HG02763 (cell line): Measurements from ENCODE around the gene DBNL.
A peak's percentile ranks its signal among the peaks of the same experiment; 100 is the strongest.
"Not testable (repeated sequence)": the region's sequence is repeated elsewhere in the genome, so short reads cannot be mapped to it uniquely, and the experiment has no call there.

ENCODE experiments used
- ATAC-seq: cut with Tn5 transposase; IDR thresholded peaks from one replicate; pipeline ENCODE4 v1.9.1; 2021; ENCODE audit warnings: mild to moderate bottlenecking, moderate library complexity; ENCODE audit not compliant: unreplicated experiment

DBNL gene

DNA sequence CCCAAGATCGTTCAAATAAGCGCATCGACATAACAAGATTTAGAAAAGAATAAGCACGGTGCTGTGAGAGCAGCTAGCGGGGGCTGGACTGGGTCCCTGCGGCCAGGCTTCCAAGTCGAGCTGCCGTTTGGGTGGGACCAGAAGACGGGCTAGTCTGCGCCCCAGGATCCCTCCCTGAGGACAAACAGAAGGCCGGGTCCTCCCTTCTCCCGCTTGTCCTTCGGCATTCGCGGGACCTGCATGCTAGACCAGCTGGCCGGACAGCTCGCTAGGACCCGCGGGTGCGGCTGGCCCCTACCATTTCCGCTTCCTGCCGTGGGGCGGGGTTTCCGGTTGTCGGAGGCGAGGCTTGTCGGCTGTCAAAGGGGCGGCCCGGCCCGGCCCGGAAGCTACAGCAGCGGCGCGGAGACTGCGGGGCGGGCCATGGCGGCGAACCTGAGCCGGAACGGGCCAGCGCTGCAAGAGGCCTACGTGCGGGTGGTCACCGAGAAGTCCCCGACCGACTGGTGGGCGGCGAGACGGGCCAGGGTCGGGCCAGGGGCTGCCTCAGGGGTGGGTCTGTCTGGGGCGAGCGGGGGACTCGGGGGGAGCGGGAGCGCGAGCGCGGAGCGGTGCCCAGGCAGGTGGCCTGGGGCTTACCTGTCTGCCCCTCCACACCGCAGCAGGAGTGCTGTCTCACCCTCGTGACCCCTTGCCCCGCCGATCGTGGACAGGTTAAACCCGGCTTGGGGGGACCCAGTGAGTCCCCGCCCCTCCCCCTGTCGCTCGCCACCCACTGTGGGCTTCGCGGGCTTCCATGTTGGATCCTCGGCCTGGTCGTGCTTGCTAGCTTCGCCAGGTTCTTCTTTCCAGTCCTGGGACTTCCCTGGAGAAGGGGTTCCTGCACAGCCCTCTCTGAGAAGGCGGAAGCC is at the start of gene DBNL:
Gene DBNL (plus strand): TSS at position 388 of the 911 bp plus-strand sequence. CDS start 36 bp downstream, at position 424.
- ATAC-seq: peak; percentile 71

- not testable (repeated sequence) for ATAC-seq
Measured at GRCh38 chr7:43997532-43997931, 47.0 kb upstream of the DBNL start, which contains the start of gene SPDYE1. TSS of gene SPDYE1 (plus strand) at chr7:43997897. CDS start at chr7:43999950, 2,053 bp downstream.

GRCh38 chr7:44012081-44012480 is 32.4 kb upstream of the DBNL start:
- not testable (repeated sequence) for ATAC-seq

GRCh38 chr7:44015090-44015489 is 29.4 kb upstream of the DBNL start:
- ATAC-seq: not testable (repeated sequence)

DNA sequence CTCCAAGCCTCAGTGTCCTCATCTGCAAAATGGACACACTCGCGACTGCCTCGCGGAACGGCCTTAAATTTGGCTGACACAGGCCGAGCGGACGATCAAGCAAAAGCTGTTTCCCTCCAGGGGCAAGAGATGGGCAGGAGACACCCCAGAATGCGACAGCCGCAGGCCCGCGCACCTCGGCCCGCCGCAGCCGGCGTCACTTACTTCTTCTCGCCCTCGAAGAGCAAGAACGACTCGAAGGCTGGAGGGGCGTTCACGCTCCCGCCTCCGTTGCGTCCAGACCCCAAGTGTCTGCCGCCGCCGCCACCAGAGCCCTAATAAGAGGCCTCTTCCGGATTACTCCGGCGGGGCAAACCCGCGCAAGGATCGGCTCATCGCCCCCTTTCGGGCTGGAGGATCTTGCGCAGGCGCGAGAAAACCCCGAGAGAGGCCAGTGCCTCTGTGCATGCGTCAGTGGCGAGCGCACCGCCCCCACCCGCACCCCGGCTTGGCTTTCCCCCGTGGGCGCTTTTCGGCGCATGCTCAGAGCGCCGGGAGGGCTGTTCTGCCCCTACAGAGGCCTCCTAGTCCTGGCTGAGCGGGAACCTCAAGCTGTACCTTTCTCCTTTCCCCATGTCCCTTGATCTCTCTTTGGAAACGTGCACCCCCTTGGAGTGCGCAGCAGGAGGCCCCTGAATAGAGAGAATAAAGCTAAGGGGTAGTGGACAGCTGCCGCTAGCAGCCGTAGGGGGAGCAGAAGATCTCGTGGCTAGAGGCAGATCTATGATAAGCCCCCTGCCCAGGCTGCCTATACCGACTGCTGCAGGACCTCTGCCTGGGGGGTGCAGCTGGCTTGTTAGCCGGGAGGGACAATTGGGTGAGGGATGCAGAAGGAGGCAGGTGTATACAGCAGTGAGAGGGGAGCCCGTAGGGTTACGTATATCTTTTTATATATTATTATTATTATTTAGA is 25.4 kb upstream of the DBNL start:
- ATAC-seq: peak; percentile 96

GRCh38 chr7:44019825-44020224 is 24.7 kb upstream of the DBNL start:
- ATAC-seq: not testable (repeated sequence)

GRCh38 chr7:44022069-44022468 is 22.4 kb upstream of the DBNL start:
- ATAC-seq: not testable (repeated sequence)

DNA sequence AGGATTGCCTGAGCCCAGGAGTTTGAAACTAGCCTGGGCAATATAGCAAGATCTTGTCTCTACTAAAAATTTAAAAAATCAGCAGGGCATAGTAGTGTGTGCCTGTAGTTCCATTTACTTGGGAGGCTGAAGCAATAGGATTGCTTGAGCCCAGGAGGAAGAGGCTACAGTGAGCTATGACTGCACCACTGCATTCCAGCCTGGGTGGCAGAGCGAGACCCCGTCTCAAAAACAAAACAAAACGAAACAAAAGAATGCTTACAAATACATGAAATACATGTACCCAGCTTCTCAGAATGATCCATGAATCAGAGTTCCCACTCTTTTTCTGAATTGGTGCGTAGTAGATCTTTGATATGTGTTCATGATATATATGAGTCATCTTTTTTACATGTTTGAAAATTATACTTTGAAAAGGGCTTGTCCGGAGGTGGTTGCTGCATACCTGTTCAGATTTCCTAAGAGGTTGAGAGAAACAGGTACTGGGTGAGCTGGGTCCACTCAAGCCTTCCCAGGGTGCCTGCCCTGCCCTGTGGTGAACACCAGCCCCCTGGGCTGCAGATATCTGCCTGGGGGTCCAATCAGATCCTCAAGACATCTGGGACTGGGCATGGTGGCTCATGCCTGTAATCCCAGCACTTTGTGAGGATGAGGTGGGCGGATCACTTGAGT is 21.6 kb upstream of the DBNL start:
- ATAC-seq: not testable (repeated sequence)

DNA sequence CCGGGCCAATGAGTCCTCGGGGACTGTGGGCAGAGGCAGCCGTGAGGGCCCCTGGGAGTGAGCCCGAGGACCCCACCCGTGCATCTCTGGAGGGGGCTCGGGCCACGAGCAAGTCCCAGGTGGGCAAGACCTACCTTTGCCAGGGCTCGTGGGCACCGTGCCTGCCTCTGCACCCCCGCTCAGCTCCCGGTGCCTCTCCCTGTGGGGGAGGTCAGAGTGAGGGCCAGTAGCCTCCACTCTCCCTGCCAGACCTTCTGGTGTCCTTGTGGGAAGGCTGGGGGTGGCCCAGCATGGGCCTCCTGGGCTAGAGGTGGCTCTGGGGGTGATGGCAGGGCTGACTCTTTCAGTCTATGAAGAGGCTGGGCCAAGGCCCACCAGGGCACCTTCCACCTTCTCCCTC is 15.1 kb upstream of the DBNL start:
- ATAC-seq: not testable (repeated sequence)

GRCh38 chr7:44030029-44030428 is 14.5 kb upstream of the DBNL start:
- not testable (repeated sequence) for ATAC-seq

- ATAC-seq: not testable (repeated sequence)
Measured at GRCh38 chr7:44031319-44031718, 13.2 kb upstream of the DBNL start.

DNA sequence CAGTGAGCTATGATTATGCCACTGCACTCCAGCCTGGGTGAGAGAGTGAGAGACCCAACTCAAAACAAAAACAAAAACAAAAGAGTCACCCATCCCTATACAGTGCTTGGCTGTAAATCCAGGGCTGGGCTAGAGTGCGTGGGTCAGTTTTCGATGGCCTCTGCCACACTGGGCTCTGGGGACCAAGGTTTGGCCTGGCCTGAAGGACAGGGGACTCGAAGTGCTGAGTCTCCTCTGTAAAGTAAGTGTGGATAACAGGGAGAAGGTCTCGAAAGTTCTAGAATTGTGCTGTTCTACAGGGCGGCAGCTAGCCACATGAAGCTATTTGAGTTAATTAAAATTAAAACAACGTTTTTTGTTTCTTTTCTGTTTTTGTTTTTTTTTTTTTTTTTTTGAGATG is 12.5 kb upstream of the DBNL start:
- not testable (repeated sequence) for ATAC-seq

- not testable (repeated sequence) for ATAC-seq
Measured at GRCh38 chr7:44033971-44034844, 10.3 kb upstream of the DBNL start.

DNA sequence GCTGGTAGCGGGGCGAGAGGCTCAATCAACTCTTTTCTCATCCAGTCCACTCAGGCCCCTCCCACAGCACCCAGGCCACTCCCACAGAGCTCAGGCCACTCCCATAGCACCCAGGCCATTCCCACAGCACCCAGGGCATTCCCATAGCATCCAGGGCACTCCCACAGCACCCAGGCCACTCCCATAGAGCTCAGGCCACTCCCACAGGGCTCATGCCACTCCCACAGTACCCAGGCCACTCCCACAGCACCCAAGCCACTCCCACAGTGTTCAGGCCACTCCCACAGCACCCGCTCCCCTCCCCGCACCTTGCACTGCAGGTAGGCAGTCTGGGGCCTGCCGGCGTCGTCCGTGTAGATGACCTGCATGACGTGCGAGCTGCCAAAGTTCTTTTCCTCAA is 8.1 kb upstream of the DBNL start:
- ATAC-seq: not testable (repeated sequence)

- not testable (repeated sequence) for ATAC-seq
Measured at GRCh38 chr7:44037951-44038350, 6.6 kb upstream of the DBNL start.

DNA sequence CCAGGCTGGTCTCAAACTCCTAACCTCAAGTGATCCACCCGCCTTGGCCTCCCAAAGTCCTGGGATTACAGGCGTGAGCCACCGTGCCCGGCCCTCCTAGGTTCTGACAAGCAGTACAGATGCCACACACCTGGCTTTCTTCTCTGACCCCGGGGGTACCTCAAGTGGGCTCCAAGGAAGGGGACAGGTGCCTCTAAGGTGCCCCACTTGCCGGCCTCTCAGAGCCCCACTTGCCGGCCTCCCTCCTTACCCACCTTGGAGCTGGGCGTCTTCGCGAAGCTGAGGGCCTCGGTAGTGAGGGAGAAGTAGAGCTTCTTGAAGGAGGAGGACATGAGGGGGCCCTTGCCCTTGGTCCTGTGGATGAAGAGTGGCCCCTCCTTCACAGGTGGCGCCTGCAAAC is 5.9 kb upstream of the DBNL start:
- not testable (repeated sequence) for ATAC-seq

DNA sequence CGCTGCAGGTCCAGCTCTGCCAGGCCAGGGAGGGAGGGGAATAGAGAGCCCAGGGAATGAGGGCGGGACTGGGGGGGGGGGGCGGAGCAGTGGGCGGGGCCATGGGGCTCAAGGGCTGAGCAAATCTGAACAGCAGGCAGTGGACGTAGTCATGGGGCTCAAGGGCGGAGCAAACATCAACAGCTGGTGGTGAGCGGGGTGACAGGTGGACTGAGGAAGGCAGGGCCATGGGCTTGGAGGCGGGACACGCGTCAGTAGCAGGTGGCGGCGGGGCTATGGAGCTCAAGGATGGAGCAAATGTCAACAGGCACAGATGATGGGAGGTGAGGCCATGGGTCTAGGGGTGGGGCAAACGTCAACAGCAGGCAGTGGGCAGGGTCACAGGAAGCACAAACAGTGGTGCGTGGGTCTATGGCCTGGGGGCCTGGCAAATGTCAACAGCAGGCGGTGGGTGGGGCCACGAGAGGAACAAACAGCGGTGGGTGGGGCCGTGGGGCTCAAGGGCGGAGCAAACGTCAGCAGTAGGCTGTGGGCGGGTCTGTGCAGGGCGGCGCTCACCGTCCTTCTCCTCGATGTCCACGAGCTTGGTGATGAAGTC is 5.4 kb upstream of the DBNL start:
- peak; percentile 60 for ATAC-seq

GRCh38 chr7:44039800-44040492 is 4.6 kb upstream of the DBNL start:
- peak; percentile 5 for ATAC-seq

DNA sequence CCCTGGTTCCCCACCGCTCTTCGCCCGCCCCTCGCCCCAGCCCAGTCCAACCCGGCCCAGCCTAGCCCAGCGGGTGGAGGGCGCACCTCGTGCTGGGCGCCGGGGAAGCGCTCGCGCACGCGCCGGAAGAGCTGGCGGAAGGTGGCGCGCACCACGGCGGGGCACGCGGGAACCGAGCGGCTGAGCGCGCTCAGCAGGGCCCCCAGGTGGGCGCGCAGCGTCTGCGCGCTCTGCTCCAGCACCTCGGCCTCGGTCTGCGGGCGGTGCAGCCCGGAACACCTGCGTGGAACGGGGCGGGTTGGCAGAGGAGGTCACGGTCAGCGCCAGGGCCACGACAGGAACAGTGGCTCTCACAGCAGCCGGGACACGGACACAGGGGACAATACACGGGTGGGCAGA is 4.0 kb upstream of the DBNL start:
- peak; percentile 46 for ATAC-seq
